ENCODE data around the gene AP3B1. TPM values are rescaled to one million over a fixed set of nuclear protein-coding genes. Genes with fewer than 3 reads are reported as not detected.

The AP3B1 gene
- total and polyA plus RNA-seq, 8 donors, result 42.4 to 61.2 (median 48.7) TPM

- H3K9me3 ChIP-seq, result no peaks in the 10 kb centered on the region
- DNase-seq (peak in 2 of 4 donors; percentile 6 to 16), ATAC-seq (no peak)
- peaks cover 0 to 29% of the 10 kb centered on the region in 2 donors for H3K36me3 ChIP-seq
- no peaks in the 10 kb centered on the region for H3K27me3 ChIP-seq
- no peak overlapping the region for H3K4me3 ChIP-seq
- H3K4me1 ChIP-seq, result no peaks in the 10 kb centered on the region
- intact Hi-C loops (cut with DNase I), result no loop called here
- TF ChIP-seq, protein P1, sequence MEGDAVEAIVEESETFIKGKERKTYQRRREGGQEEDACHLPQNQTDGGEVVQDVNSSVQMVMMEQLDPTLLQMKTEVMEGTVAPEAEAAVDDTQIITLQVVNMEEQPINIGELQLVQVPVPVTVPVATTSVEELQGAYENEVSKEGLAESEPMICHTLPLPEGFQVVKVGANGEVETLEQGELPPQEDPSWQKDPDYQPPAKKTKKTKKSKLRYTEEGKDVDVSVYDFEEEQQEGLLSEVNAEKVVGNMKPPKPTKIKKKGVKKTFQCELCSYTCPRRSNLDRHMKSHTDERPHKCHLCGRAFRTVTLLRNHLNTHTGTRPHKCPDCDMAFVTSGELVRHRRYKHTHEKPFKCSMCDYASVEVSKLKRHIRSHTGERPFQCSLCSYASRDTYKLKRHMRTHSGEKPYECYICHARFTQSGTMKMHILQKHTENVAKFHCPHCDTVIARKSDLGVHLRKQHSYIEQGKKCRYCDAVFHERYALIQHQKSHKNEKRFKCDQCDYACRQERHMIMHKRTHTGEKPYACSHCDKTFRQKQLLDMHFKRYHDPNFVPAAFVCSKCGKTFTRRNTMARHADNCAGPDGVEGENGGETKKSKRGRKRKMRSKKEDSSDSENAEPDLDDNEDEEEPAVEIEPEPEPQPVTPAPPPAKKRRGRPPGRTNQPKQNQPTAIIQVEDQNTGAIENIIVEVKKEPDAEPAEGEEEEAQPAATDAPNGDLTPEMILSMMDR (IDR thresholded peaks at IDR 0.05), result peak; percentile 30 to 43
- no peak overlapping the region for H3K27ac ChIP-seq
Observed at GRCh38 chr5:78162253-78162862, 132.1 kb downstream of the AP3B1 start.

DNA sequence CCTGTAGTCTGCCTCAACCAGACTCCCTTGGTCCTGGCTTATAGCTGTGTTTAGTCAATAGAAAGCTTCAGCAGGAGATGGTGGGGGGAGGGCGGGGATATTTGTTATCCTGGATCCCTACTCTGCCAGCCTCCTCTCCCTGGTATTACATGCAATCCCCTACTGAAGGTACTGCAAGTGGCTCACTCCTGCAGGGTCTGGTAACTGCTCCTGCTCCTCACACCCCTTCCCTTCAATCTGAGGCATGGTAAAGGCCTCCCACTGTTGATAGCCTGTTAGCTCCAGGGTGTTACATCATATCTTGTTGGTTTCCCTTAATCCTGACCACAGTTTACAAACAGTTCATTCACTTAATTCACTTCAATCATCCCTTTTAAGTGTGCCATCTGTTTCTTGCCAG, 137.5 kb downstream of the AP3B1 start:
- intact Hi-C loops (cut with DNase I), result no loop called here
- Histone ChIP-seq H3K27ac (no peak overlapping the region), H3K36me3 (peaks cover 0 to 64% of the 10 kb centered on the region in 2 donors), H3K9me3 (no peaks in the 10 kb centered on the region), H3K4me1 (no peaks in the 10 kb centered on the region), H3K4me3 (no peak overlapping the region), H3K27me3 (no peaks in the 10 kb centered on the region)
- TF ChIP-seq, protein P1 (IDR thresholded peaks at IDR 0.05), result no peak
- ATAC-seq (no peak), DNase-seq (no peak)

- no peaks in the 10 kb centered on the region for H3K27me3 ChIP-seq
Observed at GRCh38 chr5:78151594-78152271, 142.8 kb downstream of the AP3B1 start.

DNA sequence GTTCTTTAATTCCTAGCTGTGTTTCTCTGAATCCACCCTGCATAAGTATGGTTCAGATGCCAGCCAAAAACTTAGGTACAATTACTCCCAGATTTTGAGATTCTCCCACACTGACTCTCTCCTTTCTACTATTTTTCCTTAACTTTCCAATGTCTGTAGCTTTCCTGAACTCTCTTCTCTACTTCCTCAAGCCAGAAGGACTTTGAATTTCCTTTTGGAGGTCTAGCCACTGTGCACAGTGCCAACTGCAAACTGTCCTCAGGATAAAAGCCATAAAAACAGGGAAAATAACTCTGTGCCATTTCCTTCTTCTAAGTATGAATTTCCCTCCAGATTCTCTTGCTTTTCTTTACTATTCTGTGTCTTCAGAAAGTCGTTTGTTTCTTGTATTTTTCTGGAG, 157.2 kb downstream of the AP3B1 start:
- intact Hi-C loops (cut with DNase I), result no loop called here
- no peaks in the 10 kb centered on the region for H3K4me1 ChIP-seq
- H3K4me3 ChIP-seq, result no peak overlapping the region
- DNase-seq, result no peak
- no peak for ATAC-seq
- no peaks in the 10 kb centered on the region for H3K9me3 ChIP-seq
- no peak overlapping the region for H3K27ac ChIP-seq
- H3K36me3 ChIP-seq, result peaks cover 0 to 35% of the 10 kb centered on the region in 2 donors
- TF ChIP-seq, protein P1 (IDR thresholded peaks at IDR 0.05), result no peak
- no peaks in the 10 kb centered on the region for H3K27me3 ChIP-seq

More at GRCh38 chr5:78151594-78152271, 142.8 kb downstream of the AP3B1 start:
- Histone ChIP-seq H3K4me1 (no peaks in the 10 kb centered on the region), H3K9me3 (no peaks in the 10 kb centered on the region), H3K4me3 (no peak overlapping the region), H3K36me3 (peaks cover 0 to 53% of the 10 kb centered on the region in 2 donors), H3K27ac (no peak overlapping the region)
- ATAC-seq (no peak), DNase-seq (no peak)
- intact Hi-C loops (cut with DNase I), result no loop called here
- TF ChIP-seq, protein P1 (IDR thresholded peaks at IDR 0.05), result no peak

DNA sequence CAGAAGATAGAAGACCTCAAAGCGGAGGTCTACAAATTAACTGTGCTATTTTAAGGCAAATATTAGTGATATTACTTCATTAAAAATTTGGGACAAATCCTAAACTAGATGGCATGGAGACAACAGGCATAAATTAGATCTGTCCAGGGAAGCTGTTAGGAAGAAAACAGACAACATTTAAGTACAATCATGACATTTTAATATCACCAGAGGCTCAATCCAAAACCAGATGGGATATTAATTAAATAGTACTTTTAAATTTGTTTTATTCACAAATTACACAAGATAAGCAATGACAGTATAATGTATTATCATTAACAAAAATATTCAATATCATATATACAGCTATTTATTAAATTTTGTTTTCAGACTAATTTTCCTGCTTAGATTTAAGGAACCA, 161.1 kb downstream of the AP3B1 start:
- Histone ChIP-seq H3K36me3 (peaks cover 0 to 9% of the 10 kb centered on the region in 2 donors), H3K4me3 (no peak overlapping the region), H3K4me1 (no peaks in the 10 kb centered on the region), H3K9me3 (no peaks in the 10 kb centered on the region), H3K27ac (no peak overlapping the region), H3K27me3 (no peaks in the 10 kb centered on the region)
- intact Hi-C loops (cut with DNase I), result no loop called here
- no peak for DNase-seq
- no peak for ATAC-seq
- TF ChIP-seq, protein P1 (IDR thresholded peaks at IDR 0.05), result no peak

All from left lung (tissue), 10 donors.